SU-DHL-6 (cell line): Measurements from ENCODE around the gene SPSB2.

Experiments
- EZH2phosphoT487 ChIP-seq: fragments of 200-600 bp; sonication (generic), shearing (Covaris generic); conservative IDR thresholded peaks from 2 replicates; pipeline ENCODE4 v1.6.1; 2018; ENCODE audit warnings: mild to moderate bottlenecking, antibody characterized with exemption, low read length, moderate library complexity, mixed read lengths
- TF ChIP-seq, protein P1 (sequence below): fragments of 200-600 bp; sonication (generic); IDR thresholded peaks from one replicate; pipeline ENCODE4 v1.5.1; 2017; ENCODE audit warnings: antibody characterized with exemption, mild to moderate bottlenecking, low read length, moderate library complexity; ENCODE audit not compliant: insufficient read depth, poor library complexity, severe bottlenecking

DNA sequence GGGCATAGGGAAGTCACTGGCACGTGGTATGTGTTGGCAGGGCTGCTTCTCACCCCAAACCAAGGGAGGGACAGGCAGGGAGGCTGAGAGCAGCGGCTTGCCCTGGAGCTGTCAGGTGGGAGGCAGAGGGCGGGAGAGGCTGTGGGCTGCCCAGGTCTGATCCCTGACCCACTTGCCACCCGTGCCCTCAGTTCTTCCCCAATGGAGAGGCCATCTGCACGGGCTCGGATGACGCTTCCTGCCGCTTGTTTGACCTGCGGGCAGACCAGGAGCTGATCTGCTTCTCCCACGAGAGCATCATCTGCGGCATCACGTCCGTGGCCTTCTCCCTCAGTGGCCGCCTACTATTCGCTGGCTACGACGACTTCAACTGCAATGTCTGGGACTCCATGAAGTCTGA, 27.7 kb downstream of the SPSB2 start:
- TF ChIP-seq, protein P1, sequence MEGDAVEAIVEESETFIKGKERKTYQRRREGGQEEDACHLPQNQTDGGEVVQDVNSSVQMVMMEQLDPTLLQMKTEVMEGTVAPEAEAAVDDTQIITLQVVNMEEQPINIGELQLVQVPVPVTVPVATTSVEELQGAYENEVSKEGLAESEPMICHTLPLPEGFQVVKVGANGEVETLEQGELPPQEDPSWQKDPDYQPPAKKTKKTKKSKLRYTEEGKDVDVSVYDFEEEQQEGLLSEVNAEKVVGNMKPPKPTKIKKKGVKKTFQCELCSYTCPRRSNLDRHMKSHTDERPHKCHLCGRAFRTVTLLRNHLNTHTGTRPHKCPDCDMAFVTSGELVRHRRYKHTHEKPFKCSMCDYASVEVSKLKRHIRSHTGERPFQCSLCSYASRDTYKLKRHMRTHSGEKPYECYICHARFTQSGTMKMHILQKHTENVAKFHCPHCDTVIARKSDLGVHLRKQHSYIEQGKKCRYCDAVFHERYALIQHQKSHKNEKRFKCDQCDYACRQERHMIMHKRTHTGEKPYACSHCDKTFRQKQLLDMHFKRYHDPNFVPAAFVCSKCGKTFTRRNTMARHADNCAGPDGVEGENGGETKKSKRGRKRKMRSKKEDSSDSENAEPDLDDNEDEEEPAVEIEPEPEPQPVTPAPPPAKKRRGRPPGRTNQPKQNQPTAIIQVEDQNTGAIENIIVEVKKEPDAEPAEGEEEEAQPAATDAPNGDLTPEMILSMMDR = no peak
- TF ChIP-seq EZH2phosphoT487 = no peak
